Spleen (tissue), 7 donors: ENCODE data around the gene SMAD6.

Experiments used
- CTCF ChIP-seq, 11 experiments: fragments of 200-600 bp in 7 of 11; fragments of 450-650 bp in 4 of 11; sonication (generic) in 4 of 11; IDR thresholded peaks in 8 of 11; conservative IDR thresholded peaks in 3 of 11; 1 replicate in 7 of 11; 2 replicates in 4 of 11; pipeline versions ENCODE4 v1.4.0 to v1.8.0; 2016 to 2021; ENCODE audit warnings: antibody characterized with exemption in 11 of 11, inconsistent platforms in 4 of 11, mild to moderate bottlenecking in 1 of 11
- POLR2A ChIP-seq, 3 donors: fragments of 450-650 bp; IDR thresholded peaks; one replicate each; pipeline ENCODE4 v1.5.1; 2017; ENCODE audit warnings: antibody characterized with exemption in 3 of 3, mild to moderate bottlenecking in 1 of 3
- POLR2AphosphoS5 ChIP-seq, 3 donors: sonication (generic); formaldehyde crosslinking; IDR thresholded peaks; one replicate each; pipeline ENCODE4 v1.5.1; 2017; ENCODE audit warnings: antibody characterized with exemption in 3 of 3
- donor health status: DM: no; HTN: no; CAD: no; lungs with moderate emphysema.
- donor health status: DM: no; HTN: no; CAD: no.
- donor health status: DM: no; HTN: no; CAD: no.

GRCh38 chr15:66675446-66675845 lies 26.6 kb upstream of the SMAD6 start:
- TF ChIP-seq CTCF (IDR thresholded peaks at IDR 0.05 in 8 of 11, conservative IDR thresholded peaks at IDR 0.05 in 3 of 11) (no peak), POLR2A (IDR thresholded peaks at IDR 0.05) (no peak), POLR2AphosphoS5 (IDR thresholded peaks at IDR 0.05) (no peak)
